ENCODE measurements around the gene TFPI. TPM values are rescaled to one million over a fixed set of nuclear protein-coding genes. Genes with fewer than 3 reads are reported as not detected.

TFPI gene
- total and polyA plus RNA-seq, 2 donors (not counting 1 experiment from before 2014, with no cell fraction given), result not detected

DNA sequence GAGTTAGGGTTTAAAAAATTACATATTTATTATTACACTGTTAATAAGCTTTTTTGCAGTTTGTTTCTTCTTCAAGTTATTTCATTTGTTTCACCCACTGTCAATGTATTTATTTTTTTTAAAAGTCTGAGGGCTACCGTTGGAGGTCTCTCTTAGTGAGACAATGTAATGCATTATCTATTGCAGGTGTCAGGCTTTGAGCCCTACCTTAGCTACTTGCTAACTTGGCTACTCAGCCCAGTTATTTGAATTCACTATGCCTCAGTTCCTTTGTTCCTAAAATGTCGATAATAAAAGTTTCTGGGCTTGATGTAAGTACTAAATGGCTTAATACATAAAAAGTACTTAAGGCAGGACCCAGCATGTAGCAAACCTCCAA lies 458 bp upstream of the TFPI start:
- Histone ChIP-seq H3K27ac (ENCODE audit: low read length in 2 of 2) (no peak overlapping the region), H3K4me3 (ENCODE audit: control extremely low read depth in 1 of 5, extremely low read depth in 1 of 5, insufficient read depth in 1 of 5, low read depth in 2 of 5, low read length in 4 of 5) (no peak overlapping the region), H4K20me1 (ENCODE audit: control insufficient read depth, insufficient read depth, low read length, poor library complexity, severe bottlenecking) (no peaks in the 10 kb centered on the region), H2AFZ (ENCODE audit: insufficient read depth, low read depth, low read length, poor library complexity, severe bottlenecking) (no peak overlapping the region), H3K9ac (ENCODE audit: low read length) (no peak overlapping the region), H3K4me2 (replicated peaks; ENCODE audit: low read depth, low read length, poor library complexity, severe bottlenecking) (no peak overlapping the region), H3K79me2 (ENCODE audit: control insufficient read depth, insufficient read depth, low read length) (no peaks in the 10 kb centered on the region), H3K4me1 (ENCODE audit: control insufficient read depth in 2 of 2, insufficient read depth in 2 of 2, low read length in 2 of 2) (peaks cover 0 to 3% of the 10 kb centered on the region in 2 donors), H3K9me3 (ENCODE audit: control extremely low read depth in 1 of 3, control insufficient read depth in 2 of 3, insufficient read depth in 1 of 3, low read length in 2 of 3) (peaks cover 0 to 5% (median 0%) of the 10 kb centered on the region in 3 donors), H3K27me3 (replicated peaks in 1 of 4; ENCODE audit: control extremely low read depth in 1 of 4, control insufficient read depth in 3 of 4, insufficient read depth in 4 of 4, low read length in 3 of 4) (no peaks in the 10 kb centered on the region), H3K36me3 (replicated peaks in 1 of 2; ENCODE audit: control extremely low read depth in 1 of 2, control insufficient read depth in 1 of 2, extremely low read depth in 1 of 2, insufficient read depth in 2 of 2, low read length in 1 of 2) (no peaks in the 10 kb centered on the region)
- peaks cover 4% of the 10 kb centered on the region for H3K4me1 Mint-ChIP-seq
- peaks cover 2% of the 10 kb centered on the region for H3K9me3 Mint-ChIP-seq (ENCODE audit: insufficient read depth)
- intact Hi-C loops (cut with micrococcal nuclease), result no loop called here
- no CpG with 5 or more reads among the region's 2 CpGs for WGBS (ENCODE audit: insufficient coverage)
- POLR2A ChIA-PET, result no interaction called here
- CTCF ChIA-PET, result no interaction called here
- TF ChIP-seq EZH2 (IDR thresholded peaks at IDR 0.05; ENCODE audit: borderline replicate concordance, insufficient read depth, low read depth, low read length, poor library complexity, severe bottlenecking) (no peak), CTCF (IDR thresholded peaks at IDR 0.05) (no peak)
- DNase-seq, result no peak
- ATAC-seq (ENCODE audit: low read depth), result no peak
- no peak overlapping the region for H3K27ac Mint-ChIP-seq
- peaks cover 4% of the 10 kb centered on the region for H3K27me3 Mint-ChIP-seq
- H3K4me3 Mint-ChIP-seq, result no peak overlapping the region

DNA sequence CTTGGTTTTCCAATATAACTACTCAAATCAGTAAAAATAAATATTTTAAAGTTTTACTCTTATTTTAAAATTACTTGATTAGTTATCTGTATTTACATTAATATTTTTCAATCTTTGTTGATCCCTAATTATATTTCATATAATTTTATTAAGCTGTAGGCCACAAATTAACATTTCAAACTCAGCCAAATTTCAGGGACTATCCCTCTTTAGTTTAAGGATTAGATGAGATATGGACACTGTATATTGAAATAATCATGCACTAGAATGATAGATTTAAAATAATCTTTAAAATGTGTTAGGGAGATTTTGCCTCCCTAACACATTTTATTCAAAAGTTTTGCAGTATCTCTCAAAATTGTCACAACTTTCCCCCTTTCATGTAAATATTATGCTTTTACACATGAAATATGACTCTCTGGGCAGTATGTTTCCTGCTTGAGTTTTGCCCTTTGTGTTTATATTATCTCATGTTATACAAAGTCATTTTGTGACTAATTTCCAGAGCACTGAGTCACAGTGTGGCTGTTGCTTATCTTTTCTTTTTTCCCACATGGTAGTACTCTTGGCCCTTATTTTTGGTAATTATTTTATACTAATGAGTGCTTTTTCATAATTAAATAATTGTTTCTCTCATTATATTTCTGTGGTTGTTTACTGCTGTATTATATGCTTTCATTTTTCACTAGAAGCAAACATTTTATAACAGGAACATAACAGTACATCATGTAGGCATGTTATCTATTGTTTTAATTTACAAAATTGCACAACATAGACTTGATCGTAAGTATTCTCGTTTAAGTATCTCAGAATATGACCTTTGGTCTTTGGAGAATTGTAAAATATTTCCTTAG lies 1.2 kb downstream of the TFPI start:
- intact Hi-C loops (cut with micrococcal nuclease), result no loop called here
- POLR2A ChIA-PET, result no interaction called here
- H3K9me3 Mint-ChIP-seq (ENCODE audit: insufficient read depth), result peaks cover 2% of the 10 kb centered on the region
- CTCF ChIA-PET, result no interaction called here
- H3K36me3 ChIP-seq (replicated peaks in 1 of 2; ENCODE audit: control extremely low read depth in 1 of 2, control insufficient read depth in 1 of 2, extremely low read depth in 1 of 2, insufficient read depth in 2 of 2, low read length in 1 of 2), result no peaks in the 10 kb centered on the region
- no peaks in the 10 kb centered on the region for H3K79me2 ChIP-seq (ENCODE audit: control insufficient read depth, insufficient read depth, low read length)
- no peak overlapping the region for H3K27ac Mint-ChIP-seq
- H3K27me3 Mint-ChIP-seq, result peaks cover 4% of the 10 kb centered on the region
- TF ChIP-seq EZH2 (IDR thresholded peaks at IDR 0.05; ENCODE audit: borderline replicate concordance, insufficient read depth, low read depth, low read length, poor library complexity, severe bottlenecking) (no peak), CTCF (IDR thresholded peaks at IDR 0.05) (no peak)
- H3K4me3 Mint-ChIP-seq, result no peak overlapping the region
- H3K9me3 ChIP-seq (ENCODE audit: control extremely low read depth in 1 of 3, control insufficient read depth in 2 of 3, insufficient read depth in 1 of 3, low read length in 2 of 3), result peaks cover 0 to 5% (median 0%) of the 10 kb centered on the region in 3 donors
- no peak for ATAC-seq (ENCODE audit: low read depth)
- H2AFZ ChIP-seq (ENCODE audit: insufficient read depth, low read depth, low read length, poor library complexity, severe bottlenecking), result no peak overlapping the region
- no peak overlapping the region for H3K27ac ChIP-seq (ENCODE audit: low read length in 2 of 2)
- H3K4me2 ChIP-seq (replicated peaks; ENCODE audit: low read depth, low read length, poor library complexity, severe bottlenecking), result no peak overlapping the region
- WGBS (ENCODE audit: insufficient coverage), result no CpG with 5 or more reads among the region's 2 CpGs
- H3K4me3 ChIP-seq (ENCODE audit: control extremely low read depth in 1 of 5, extremely low read depth in 1 of 5, insufficient read depth in 1 of 5, low read depth in 2 of 5, low read length in 4 of 5), result no peak overlapping the region
- peaks cover 4% of the 10 kb centered on the region for H3K4me1 Mint-ChIP-seq
- no peak for DNase-seq
- H4K20me1 ChIP-seq (ENCODE audit: control insufficient read depth, insufficient read depth, low read length, poor library complexity, severe bottlenecking), result no peaks in the 10 kb centered on the region
- H3K27me3 ChIP-seq (replicated peaks in 1 of 4; ENCODE audit: control extremely low read depth in 1 of 4, control insufficient read depth in 3 of 4, insufficient read depth in 4 of 4, low read length in 3 of 4), result no peaks in the 10 kb centered on the region
- H3K4me1 ChIP-seq (ENCODE audit: control insufficient read depth in 2 of 2, insufficient read depth in 2 of 2, low read length in 2 of 2), result peaks cover 0 to 3% of the 10 kb centered on the region in 2 donors
- H3K9ac ChIP-seq (ENCODE audit: low read length), result no peak overlapping the region
